ENCODE data around the gene MYO1H. TPM values are rescaled to one million over a fixed set of nuclear protein-coding genes. Genes with fewer than 3 reads are reported as not detected.

The MYO1H gene
- total and polyA plus RNA-seq, 2 of the 8 experiments (the other 6 are each of a cell fraction or from before 2014, with no cell fraction given), result 0.03 TPM; not detected in 1

- no peak overlapping the region for H2BK120ac ChIP-seq (replicated peaks; ENCODE audit: low read depth, low read length)
- H3K14ac ChIP-seq (ENCODE audit: insufficient read length), result no peak overlapping the region
- H4K91ac ChIP-seq (replicated peaks; ENCODE audit: insufficient read length, low read length), result no peak overlapping the region
- H3K79me2 ChIP-seq (ENCODE audit: control insufficient read depth in 1 of 2, insufficient read depth in 2 of 2, low read length in 2 of 2), result no peaks in the 10 kb centered on the region
- no peak for TF ChIP-seq GTF2F1 (IDR thresholded peaks at IDR 0.05; ENCODE audit: borderline replicate concordance, low read depth, low read length)
- H4K5ac ChIP-seq (ENCODE audit: insufficient read length, low read depth, low read length), result no peak overlapping the region
- no peaks in the 10 kb centered on the region for H3K36me3 ChIP-seq (ENCODE audit: control insufficient read depth in 2 of 4, insufficient read depth in 4 of 4, low read length in 3 of 4)
- no peaks in the 10 kb centered on the region for H3K23me2 ChIP-seq (ENCODE audit: low read depth, low read length)
- no peaks in the 10 kb centered on the region for H3K9me3 ChIP-seq (ENCODE audit: insufficient read depth in 2 of 2, low read depth in 1 of 2, low read length in 1 of 2)
- H3K23ac ChIP-seq (ENCODE audit: insufficient read length), result no peak overlapping the region
- H2AK5ac ChIP-seq (ENCODE audit: low read depth, low read length), result no peak overlapping the region
- ChIA-PET CTCF (ENCODE audit: partially characterized antibody) (interaction anchor here (0.5 to 1.7 kb wide), 8 partner anchors 9 to 87 kb away, joined by 3 to 11 read pairs (median 3); partner anchors contain the start of gene MYO1H), POLR2A (ENCODE audit: partially characterized antibody) (interaction anchor here (0.6 to 0.7 kb wide), 2 partner anchors 229 to 480 kb away, joined by 3 read pairs; no protein-coding TSS in a partner anchor)
- H3K4me3 ChIP-seq (ENCODE audit: extremely low read depth in 1 of 4, insufficient read depth in 2 of 4, low read depth in 3 of 4, low read length in 4 of 4), result no peak overlapping the region
- no peaks in the 10 kb centered on the region; a peak in 1 of 7 replicates for H3K27me3 ChIP-seq (replicated peaks in 1 of 4; ENCODE audit: control insufficient read depth in 3 of 4, extremely low read depth in 1 of 4, insufficient read depth in 3 of 4, low read length in 3 of 4)
- no peak overlapping the region for H3K18ac ChIP-seq (ENCODE audit: extremely low read depth, low read length)
- H2BK12ac ChIP-seq (ENCODE audit: low read depth, low read length), result no peak overlapping the region
- no peak overlapping the region for H3K56ac ChIP-seq (replicated peaks; ENCODE audit: insufficient read length, low read depth, low read length)
- FAIRE-seq (no peak), DNase-seq (ENCODE audit: low read depth in 1 of 2, low spot score in 2 of 2) (no peak)
- no peaks in the 10 kb centered on the region for H3K79me1 ChIP-seq (ENCODE audit: low read depth, low read length)
- H2AFZ ChIP-seq (ENCODE audit: low read length), result 0 out of 2 replicates have a peak overlapping the region, but pooled peaks have one; percentile 28
- H4K8ac ChIP-seq (ENCODE audit: extremely low read depth, insufficient read depth, low read length), result no peak overlapping the region
- H3K4me1 ChIP-seq (replicated peaks in 1 of 4; ENCODE audit: control insufficient read depth in 3 of 4, insufficient read depth in 4 of 4, low read length in 3 of 4), result no peaks in the 10 kb centered on the region
- no peak overlapping the region for H3K9ac ChIP-seq (replicated peaks in 1 of 4; ENCODE audit: extremely low read depth in 1 of 4, low read depth in 3 of 4, low read length in 3 of 4)
- H2BK20ac ChIP-seq (ENCODE audit: low read length), result no peak overlapping the region
- H3K27ac ChIP-seq (ENCODE audit: low read depth, low read length), result no peak overlapping the region
- no peak overlapping the region for H3K4ac ChIP-seq (replicated peaks; ENCODE audit: insufficient read length, low read depth, low read length)
- H2BK5ac ChIP-seq (ENCODE audit: low read depth, low read length), result no peak overlapping the region
- H3K4me2 ChIP-seq (ENCODE audit: insufficient read depth in 1 of 2, low read depth in 2 of 2, low read length in 2 of 2), result no peak overlapping the region
- no peak overlapping the region for H2BK15ac ChIP-seq (ENCODE audit: low read length)
- H4K20me1 ChIP-seq (replicated peaks in 1 of 2; ENCODE audit: control insufficient read depth in 1 of 2, insufficient read depth in 2 of 2, low read length in 2 of 2), result no peaks in the 10 kb centered on the region
- WGBS, 2 experiments (ENCODE audit: extremely low coverage in 1 of 2, insufficient coverage in 1 of 2, insufficient read length in 1 of 2, insufficient replicate concordance in 2 of 2, low coverage in 1 of 2, low lambda C conversion rate in 2 of 2, missing lambda C conversion rate in 1 of 2), result 86% methylated on average over 5 of the region's 7 CpGs; no CpG with 5 or more reads in 1 of the 2 experiments
Measured at GRCh38 chr12:109331301-109331952, 16.3 kb upstream of the MYO1H start.
